ENCODE measurements around the gene ATF4.

ATF4 gene

DNA sequence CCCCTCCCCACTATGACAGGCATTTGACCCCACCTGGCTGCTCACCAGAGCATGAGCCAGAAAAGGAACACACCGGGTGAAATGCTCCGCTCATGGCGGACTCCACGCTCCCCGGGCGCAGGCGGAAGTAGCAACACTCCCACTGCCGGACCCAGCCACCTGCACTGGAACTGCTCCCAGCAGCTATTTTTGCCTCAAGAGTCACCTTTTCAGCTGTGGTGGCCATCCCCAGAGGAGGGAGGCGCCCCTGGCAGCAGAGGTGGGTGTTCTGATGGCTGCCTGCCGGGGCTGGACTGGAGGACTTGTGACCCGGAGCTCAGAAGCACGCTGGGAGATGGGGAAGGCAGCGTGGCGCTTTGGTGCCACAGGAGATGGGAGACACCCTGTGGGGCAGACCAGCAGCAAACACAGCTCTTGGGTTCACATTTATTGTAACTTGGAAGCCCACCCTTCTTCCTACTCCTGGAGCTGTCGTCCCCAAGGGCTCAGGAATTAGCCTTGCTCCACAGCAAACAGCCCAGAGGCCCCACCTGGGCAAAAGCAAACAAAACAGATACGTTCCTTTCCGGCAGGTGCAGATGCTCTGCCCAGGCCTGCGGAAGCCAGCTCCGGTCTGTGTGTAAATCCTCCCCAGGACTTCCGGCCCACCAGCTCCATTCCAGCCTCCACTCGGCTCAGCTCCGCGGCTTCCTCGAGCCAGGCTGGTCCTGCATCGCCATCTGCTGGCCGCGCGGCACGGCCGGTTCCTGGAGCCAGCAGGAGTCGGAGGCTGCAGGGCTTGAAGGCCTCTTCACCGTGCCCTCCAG is 8.5 kb downstream of the ATF4 start:
- DNase-seq (ENCODE audit: low read depth), result peak; percentile 90

DNA sequence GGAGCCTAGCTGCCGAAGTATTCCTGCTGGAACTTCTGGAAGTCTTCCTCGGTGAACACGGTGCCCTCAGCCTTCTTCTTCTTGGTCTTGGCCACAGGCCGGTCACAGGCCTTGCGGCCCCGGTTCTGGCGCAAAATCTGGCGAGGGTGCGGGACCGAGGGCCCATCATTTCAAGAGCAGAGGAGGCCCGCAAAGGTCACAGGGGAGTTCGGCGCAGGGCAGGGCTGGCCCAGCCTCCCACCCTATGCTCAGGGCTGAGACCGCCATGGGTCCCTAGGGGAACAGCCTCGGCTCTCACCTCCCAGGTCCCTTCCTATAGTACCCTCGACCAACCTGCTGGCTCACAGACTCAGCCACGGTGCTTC is 9.1 kb downstream of the ATF4 start:
- DNase-seq (ENCODE audit: low read depth), result no peak

DNA sequence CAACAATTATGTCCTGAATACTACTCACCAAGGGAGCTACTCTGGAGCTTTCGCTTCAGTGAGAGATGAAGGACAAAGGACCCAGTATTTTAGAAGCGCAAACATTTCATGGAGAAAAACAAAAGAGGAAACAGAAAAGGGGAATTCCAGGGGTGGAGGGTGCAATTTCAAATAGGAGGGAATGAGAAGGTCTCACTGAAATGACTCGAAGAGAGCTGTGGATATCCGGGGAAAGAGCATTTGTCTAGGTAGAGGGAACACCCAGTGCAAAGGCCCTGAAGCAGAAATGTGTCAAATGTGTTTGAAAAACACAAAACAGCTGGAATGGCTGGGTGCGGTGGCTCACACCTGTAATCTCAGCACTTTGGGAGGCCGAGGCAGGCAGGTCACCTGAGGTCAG is 9.8 kb downstream of the ATF4 start:
- no peak for DNase-seq (ENCODE audit: low read depth)

DNA sequence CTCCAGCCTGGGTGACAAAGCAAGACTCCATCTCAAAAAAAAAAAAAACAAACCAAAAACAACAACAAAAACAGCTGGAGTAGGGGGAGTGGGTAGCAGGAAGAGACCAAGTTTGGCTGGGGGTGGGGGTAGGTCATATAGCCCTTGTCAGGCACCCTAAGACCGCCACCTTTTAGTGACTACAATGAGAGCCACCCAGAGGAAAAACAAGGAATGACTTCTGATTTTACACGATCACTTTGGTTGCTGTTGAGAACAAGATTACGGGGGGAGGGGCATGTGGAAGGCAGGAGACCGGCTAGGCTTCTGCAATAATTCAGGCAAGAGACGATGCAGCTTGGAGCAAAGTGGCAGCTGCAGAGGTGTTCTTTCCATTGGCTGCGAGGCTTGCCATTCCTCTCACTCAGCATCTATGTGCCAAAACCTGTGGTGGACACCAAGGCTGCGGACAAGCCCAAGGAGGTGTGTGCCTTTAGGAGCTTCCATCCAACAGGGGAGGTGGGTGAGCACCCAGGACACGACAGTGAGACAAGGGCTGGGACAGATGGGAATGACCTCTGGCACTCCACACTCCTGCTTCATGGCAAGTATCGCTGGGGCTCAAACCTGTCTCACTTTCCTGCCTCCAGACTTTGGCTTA is 10.4 kb downstream of the ATF4 start:
- DNase-seq (ENCODE audit: low read depth), result peak; percentile 38

DNA sequence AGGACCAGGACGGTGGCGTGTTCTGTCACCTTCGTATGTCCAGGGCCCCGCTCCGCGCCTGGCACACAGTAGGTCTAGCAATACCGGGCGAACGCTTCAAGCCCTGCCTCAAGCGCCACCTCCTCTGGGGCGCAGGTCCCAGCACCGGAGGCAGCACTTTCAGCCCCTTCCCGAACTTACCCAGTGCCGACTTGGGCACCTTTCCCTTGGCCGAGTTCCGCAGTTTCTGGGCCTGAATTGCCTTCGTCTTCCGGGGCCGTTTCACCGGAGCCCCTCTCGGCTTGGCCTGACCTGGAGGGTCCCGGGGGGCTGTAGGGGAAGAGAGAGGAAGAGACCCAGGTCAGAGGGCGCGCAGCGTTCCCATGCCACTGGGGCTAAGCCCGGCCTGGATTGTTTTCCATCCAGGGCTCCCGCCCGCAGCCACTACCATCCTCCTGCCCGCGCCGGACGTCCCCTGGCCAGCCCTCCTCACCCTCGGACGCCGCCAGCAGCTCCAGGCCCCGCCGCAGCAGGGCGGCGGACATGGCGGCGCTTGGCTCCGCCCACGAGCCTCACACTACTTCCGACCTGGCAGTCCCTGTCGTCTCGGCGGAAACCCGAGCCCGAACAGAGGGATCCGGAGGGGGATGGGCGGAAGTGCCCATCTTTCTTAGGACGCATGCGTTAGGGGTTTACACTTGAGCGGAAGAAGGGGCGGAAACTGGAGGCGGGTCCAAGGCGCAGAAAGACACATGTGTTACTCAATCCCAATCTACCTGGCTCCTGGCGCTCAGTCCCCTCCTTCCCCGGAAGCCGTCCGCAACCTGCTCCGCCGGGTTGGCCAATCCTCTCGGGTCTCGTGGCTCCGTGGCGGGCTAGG is 12.1 kb downstream of the ATF4 start, which contains the start of gene RPS19BP1:
Gene RPS19BP1 (minus strand): TSS at position 534 of the 859 bp plus-strand sequence. CDS start 10 bp downstream, at position 524.
- DNase-seq (ENCODE audit: low read depth), result peak; percentile 98

DNA sequence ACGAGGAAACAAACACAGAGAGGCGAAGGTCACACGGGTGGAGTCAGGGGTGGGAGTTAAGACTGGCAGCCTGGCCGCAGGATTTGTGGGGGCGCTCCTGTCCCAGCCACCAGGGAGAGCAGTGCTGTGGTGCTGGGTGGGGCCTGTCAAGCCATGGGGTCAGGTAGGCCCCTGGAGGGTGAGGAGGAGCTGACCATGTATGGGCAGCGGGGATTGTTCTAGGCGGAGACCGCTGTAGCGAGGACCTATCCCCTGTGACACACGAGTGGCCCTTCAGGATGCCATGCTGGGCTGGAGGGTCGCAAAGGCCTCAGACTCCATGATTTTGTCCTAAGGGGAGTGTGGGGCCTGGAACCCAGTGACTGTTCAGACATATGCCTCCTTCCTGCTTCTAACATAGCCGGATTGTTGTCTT is 13.7 kb downstream of the ATF4 start:
- no peak for DNase-seq (ENCODE audit: low read depth)

DNA sequence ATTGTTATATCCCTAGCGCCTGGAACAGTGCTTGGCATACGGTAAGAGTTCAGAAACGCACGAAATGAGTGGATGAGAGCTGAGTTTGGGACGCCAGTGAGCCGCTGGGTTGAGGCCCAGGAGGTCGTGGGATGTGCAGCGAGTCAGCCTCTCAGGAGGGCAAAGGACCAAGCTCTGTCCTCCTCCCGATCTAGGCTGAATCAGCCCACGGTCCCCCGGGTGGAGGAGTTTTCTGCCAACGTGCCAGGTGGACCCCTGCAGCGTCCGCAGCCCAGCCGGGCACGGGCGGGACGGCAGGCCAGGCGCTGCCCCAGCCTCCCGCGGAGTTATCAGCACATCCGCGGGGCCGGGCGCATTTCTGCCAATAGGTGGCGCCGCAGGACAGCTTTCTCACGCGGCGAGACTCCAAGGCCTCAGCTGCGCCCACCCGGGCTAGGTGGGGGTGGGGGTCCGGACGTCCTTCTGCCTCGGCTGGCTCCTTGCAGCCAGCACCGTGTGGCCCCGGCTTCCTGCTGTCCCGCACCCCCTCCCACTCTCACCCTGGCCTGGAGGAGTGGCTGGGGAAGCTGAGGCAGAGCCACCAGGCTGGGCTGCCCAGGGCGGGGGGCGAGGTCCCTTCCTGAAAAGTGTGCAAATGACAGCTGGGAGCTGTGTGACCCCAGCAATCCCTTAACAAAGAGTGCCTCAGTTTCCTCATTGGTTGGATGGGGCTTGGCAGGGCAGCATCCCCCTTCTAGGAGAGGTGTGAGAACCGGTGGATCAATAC is 14.4 kb downstream of the ATF4 start:
- DNase-seq (ENCODE audit: low read depth), result peak; percentile 49

DNA sequence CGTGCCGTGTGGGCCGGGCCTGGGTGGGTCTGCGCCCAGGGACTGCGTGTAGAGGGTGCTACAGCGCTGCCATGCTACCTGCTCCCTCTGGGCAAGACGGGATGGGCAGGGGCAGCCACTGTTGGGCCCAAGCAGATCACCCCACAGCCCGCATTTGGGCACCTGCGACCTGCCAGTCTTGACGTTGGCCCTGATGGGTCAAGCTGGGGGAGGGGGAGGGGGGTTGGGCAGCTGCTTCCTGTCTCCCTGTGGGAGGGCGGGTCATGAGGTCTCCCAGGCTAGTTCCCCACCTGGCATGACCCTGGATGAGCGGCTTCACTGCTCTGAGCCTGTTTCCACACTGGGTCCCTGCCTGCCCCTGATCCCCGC is 15.0 kb downstream of the ATF4 start:
- no peak for DNase-seq (ENCODE audit: low read depth)

DNA sequence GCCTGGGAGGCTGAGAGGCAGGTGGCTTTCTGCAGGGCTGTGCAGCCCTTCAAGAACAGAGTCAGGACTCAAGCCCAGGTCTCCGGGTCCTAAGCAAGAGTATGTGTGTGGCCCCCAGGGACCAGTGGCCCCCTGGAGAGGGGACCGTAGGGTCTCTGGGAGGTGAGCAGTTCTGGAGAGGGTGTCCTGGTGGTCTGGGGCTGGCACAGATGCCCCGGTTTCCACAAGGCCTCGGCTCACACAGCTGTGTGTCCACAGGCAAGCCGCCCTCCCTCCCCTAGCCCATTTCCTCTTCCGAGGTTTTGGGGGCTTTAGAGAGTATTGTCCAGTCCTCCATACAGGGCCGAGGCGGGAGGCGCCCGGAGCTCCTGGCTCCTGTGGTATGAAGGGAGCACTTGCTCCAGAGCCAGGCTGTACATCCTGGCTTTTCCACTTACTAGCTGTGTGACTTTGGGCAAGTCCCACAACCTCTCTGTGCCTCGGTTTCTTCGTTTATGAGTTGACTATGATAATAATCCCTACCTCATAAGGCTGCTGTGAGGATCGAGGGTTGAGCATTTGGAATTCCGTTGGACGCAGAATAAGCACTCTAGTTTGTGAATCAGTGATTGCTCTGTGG is 15.6 kb downstream of the ATF4 start:
- no peak for DNase-seq (ENCODE audit: low read depth)

DNA sequence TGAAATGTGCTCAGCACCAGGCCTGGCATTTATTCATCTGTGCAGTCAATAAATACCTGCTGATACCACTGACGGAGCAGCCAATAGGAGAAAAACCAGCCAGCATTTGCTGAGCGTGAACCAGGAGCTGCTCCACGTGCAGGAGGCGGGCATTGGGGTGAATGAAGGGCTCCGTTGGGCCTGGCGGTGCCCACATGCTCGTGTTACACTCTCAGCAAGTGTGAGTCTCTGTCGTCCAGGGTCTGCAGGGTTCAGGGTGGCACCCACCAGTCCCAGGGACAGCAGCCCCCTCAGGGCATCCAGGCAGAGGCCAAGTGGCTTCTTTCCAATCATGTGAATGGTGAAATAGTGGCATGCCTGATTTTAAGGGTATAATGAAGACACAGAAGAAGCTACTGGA is 16.3 kb downstream of the ATF4 start:
- no peak for DNase-seq (ENCODE audit: low read depth)

DNA sequence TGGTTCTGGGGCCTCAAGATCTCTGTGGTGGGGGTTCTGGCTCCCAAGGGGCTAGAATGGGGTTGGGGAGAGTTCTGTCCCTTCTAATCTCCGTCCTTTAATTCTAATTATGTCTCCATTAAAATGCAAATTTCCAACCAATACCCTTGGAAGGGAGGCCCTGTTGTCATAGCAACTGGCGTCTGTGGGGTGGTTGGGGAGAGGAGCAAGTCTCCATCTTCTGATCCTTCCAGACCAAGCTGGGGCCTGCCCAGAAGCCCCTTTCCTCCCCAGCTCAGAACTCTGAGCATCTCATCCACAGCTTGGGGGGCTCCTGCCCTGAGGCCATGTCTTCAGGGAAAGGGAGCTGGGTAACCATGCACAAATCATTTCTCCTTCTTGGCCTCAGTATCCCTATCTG is 17.6 kb downstream of the ATF4 start:
- DNase-seq (ENCODE audit: low read depth), result no peak

DNA sequence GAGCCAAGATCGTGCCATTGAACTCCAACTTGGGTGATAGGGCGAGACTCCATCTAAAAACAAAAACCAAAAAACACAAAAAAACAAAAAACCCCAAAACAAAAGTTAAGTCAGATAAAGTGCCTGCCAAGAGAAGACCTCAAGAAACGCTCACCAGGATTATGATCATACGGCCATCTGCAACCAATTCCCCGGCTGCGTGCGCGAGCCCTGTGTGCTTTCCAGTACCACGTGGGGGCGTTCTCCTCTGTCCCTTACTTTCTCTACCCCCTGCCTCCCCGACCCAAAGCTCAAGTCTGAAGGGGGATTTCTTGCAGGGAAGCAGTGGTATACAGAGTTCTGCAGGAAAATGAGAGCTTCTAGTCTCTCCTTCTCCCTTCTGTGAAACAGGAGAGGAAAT is 22.7 kb downstream of the ATF4 start:
- no peak for DNase-seq (ENCODE audit: low read depth)

DNA sequence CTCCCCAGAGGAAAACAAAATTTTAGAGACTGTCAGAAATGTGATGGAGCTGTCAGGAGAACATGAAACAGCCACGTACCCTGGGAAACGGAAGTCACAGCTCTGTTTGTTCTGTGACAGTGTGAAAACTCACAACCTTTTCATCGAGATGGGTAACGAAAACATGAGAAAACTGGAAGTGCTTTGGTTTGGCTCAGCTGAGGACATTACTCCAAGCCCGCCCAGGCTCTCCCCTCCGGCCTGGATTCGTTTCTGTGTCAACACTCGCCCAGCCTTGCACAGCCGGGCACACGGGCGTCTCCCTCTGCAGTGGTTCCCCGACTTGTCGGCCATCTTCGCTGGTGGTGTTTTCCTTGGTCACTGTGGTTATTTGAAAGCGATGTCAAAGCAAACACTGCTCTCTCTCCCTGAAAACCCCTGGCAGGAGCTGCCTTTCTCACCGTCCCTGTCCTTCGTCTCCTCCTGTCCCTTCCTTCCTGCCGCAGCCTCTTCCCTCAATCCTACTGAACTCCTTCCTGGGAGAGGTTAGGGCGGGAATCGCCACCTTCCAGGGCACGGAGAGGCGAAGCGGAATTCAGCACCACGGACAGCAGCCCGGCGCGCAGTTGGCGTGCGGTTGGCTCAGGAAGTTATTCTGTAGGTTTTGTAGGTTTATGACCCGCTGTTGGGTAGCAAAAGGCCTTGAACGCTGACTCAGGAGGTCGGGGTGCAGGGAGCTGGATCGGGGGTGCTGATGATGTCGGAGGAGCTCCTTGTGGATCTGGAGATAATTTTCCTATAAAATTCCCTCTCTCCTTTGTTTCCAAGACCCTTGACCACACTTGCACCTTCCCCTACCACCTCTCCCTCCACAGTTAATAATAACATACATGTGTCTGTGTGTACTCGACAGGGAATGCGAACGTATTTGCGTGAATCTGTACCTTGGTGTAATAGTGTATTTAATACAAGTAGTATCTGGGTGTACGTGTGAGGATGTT is 25.3 kb downstream of the ATF4 start:
- no peak for DNase-seq (ENCODE audit: low read depth)

DNA sequence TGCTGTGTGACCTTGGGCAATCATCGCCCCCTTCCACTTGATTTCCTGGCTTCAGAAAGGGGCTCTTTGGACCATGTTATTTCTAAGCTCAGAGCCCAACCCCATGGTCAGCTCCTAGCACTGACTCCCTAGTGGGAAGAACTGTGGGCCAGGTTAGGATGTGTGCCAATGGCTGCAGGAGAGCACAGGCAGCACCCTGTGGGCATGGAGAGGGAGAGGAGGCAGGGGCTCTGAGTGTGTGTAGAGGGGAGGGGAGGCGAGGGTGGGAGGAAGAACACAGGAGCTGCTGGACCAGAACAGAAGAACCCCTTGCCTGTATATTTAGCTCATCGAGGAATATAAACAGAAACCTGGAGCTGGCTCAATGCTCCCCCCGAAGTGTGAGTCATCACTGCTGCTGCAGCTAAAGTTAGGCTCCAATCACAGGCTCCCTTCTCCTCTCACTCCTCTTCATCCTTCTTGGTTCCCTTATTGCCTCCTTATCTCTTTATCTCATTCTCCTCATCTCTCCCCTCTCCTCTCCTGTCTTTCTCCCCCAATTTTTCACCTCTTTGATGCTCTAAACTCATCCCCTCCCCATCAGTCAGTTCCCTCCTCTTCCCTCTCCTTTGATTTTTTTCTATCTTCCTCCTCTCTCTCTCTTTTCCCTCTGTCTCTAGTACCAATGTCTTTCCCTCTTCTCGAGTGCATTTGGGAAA is 26.7 kb downstream of the ATF4 start:
- no peak for DNase-seq (ENCODE audit: low read depth)

DNA sequence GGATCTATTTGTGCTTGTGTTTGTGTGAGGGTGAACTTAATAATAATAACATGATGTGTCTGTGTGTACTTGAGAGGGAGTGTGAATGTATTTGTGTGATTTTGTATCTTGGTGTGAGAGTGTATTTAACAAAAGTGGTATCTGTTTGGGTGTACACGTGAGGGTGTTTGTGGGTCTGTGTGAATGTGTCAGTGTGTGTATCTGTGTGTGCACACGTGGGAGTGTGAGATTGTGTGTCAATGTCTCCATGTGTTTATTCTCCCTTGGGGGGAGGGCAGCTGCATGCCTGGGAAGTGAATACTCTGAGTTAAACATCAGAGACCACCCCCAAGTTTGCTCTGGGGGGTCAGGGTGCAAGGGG is 27.2 kb downstream of the ATF4 start:
- no peak for DNase-seq (ENCODE audit: low read depth)

DNA sequence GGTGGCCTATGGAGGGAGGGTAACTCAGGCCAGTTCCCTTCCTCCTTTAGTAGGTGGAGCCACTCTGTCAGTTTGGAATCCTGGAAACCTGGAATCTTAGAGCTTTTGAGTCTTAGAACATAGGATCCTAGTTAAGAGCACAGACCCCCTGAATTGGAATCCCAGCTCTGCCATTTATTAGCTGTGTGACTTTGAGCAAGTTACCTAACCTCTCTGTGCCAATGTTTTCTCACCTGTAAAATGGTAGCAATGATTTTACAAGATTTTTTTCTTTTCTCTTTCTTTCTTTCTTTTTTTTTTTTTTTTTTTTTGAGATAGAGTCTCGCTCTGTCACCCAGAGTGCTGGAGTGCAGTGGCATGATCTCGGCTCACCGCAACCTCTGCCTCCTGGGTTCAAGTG is 33.1 kb downstream of the ATF4 start:
- DNase-seq (ENCODE audit: low read depth), result no peak

DNA sequence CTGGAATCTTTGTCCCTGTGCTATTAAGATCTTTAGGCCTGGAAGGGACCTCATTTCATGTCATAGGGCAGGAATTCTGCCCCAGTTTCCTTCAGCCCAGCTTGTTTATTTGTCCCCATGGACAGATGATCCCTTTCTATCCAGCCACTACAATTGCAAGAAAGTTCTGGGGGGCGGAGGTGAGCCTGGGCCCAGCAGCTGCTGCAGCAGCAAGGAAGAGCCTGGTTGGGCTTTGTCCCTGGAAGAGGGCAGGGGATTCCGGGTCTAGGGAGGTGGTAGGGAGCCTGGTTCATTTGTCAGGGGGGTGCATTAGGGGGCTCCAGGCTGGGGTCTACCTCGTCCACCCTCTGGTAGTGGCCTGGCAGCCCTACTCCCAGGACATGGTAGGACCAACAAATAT is 33.8 kb downstream of the ATF4 start:
- no peak for DNase-seq (ENCODE audit: low read depth)

DNA sequence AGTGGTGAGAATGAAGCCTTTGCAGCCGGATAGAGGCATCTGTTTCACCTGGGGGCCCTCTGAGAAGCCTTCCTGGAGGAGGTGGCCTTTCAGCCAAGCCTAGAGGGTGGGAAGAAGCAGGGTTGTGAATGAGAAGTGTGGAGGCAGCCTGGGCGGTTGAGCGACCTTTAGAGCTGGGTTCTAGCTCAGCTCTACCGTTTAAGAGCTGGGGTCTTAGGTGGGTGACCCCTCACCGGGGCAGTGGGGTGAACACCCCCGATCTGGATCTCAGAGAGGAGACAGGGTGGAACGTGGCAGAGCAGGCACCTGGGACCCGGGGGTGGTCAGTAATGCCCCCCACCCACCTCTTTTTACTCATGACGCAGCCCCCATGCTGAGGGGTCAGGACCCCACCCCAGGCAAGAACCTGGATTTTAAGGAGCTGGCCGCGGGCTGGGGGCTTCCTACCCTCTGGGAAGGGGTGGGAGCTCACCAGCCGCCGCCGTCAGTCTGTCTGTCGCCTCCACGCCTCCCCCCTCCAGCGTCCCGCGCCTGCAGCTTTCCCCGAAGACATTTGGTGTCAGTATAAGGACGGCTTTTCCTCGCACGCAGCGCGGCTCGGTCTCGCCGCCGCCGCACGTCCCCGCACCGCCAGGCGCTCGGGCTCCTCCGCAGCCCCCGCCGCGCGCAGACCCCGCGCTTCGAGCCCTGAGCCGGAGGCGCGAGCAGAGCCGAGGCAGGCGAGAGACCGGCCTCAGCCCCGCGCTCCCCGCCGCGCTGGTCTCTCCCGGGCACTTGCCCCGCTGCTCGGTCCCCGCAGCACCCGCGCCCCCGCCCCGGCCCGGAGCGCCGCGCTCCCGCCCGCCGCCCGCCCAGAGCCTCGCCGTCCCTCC is 36.8 kb downstream of the ATF4 start:
- no peak for DNase-seq (ENCODE audit: low read depth)

DNA sequence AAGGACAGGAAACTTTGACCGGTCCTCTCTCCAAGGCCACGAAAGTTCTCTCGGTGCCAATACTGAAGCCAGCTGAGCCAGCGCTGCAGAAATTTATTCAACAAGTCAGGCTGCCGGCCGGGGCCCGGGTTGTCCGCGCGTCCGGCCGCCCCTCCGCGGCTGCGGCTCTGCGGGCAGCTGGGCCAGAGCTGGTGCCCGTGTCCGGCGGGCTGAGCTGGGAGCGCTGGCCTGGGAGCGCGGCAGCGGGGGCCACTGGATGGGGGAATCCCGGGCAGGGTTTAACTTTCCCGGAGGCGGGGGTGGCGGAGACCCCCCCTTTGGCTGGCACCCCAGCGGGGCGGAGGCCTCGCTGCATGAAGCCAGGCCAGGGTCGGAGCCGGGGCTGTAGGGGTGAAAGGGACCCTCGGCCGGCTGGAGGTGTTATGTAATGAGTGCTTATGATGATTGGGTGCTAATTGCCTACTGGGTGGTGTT is 37.9 kb downstream of the ATF4 start:
- DNase-seq (ENCODE audit: low read depth), result no peak
